Measurements from ENCODE around the gene SMIM7. TPM values are rescaled to one million over a fixed set of nuclear protein-coding genes. Genes with fewer than 3 reads are reported as not detected.

The SMIM7 gene
- total RNA-seq, 1 experiment from 2014 or later: 148 TPM

GRCh38 chr19:16607819-16608218 lies 52.1 kb downstream of the SMIM7 start:
- in situ Hi-C loops (cut with HindIII; ENCODE audit: low pct_unique_long_range_greater_than_20kb, low sequenced_read_pairs): no loop called here
- no peak for DNase-seq (ENCODE audit: low read depth)

GRCh38 chr19:16605553-16605994 lies 54.4 kb downstream of the SMIM7 start:
- DNase-seq (ENCODE audit: low read depth): no peak
- in situ Hi-C loops (cut with HindIII; ENCODE audit: low pct_unique_long_range_greater_than_20kb, low sequenced_read_pairs): no loop called here

- no peak for DNase-seq (ENCODE audit: low read depth)
- in situ Hi-C loops (cut with HindIII; ENCODE audit: low pct_unique_long_range_greater_than_20kb, low sequenced_read_pairs): no loop called here
Observed at GRCh38 chr19:16605115-16605514, 54.8 kb downstream of the SMIM7 start.

GRCh38 chr19:16604615-16605014 lies 55.3 kb downstream of the SMIM7 start:
- in situ Hi-C loops (cut with HindIII; ENCODE audit: low pct_unique_long_range_greater_than_20kb, low sequenced_read_pairs): no loop called here

GRCh38 chr19:16603090-16603489 lies 56.9 kb downstream of the SMIM7 start:
- no peak for DNase-seq (ENCODE audit: low read depth)
- in situ Hi-C loops (cut with HindIII; ENCODE audit: low pct_unique_long_range_greater_than_20kb, low sequenced_read_pairs): no loop called here

More at GRCh38 chr19:16604615-16605014, 55.3 kb downstream of the SMIM7 start:
- no peak for DNase-seq (ENCODE audit: low read depth)

GRCh38 chr19:16601378-16602052 lies 58.4 kb downstream of the SMIM7 start:
- DNase-seq (ENCODE audit: low read depth): no peak
- in situ Hi-C loops (cut with HindIII; ENCODE audit: low pct_unique_long_range_greater_than_20kb, low sequenced_read_pairs): no loop called here

GRCh38 chr19:16600824-16601223 lies 59.1 kb downstream of the SMIM7 start:
- DNase-seq (ENCODE audit: low read depth): no peak
- in situ Hi-C loops (cut with HindIII; ENCODE audit: low pct_unique_long_range_greater_than_20kb, low sequenced_read_pairs): no loop called here

GRCh38 chr19:16599655-16600346 lies 60.1 kb downstream of the SMIM7 start:
- in situ Hi-C loops (cut with HindIII; ENCODE audit: low pct_unique_long_range_greater_than_20kb, low sequenced_read_pairs): no loop called here

GRCh38 chr19:16598848-16599247 lies 61.1 kb downstream of the SMIM7 start:
- in situ Hi-C loops (cut with HindIII; ENCODE audit: low pct_unique_long_range_greater_than_20kb, low sequenced_read_pairs): no loop called here

More at GRCh38 chr19:16599655-16600346, 60.1 kb downstream of the SMIM7 start:
- DNase-seq (ENCODE audit: low read depth): no peak

GRCh38 chr19:16596399-16596798 lies 63.5 kb downstream of the SMIM7 start:
- in situ Hi-C loops (cut with HindIII; ENCODE audit: low pct_unique_long_range_greater_than_20kb, low sequenced_read_pairs): no loop called here
- DNase-seq (ENCODE audit: low read depth): no peak

More at GRCh38 chr19:16598848-16599247, 61.1 kb downstream of the SMIM7 start:
- DNase-seq (ENCODE audit: low read depth): no peak

Other genes with a start within 250 kb of the SMIM7 start
- gene EPS15L1, start 188.2 kb downstream of the SMIM7 start, total RNA-seq (2014; rRNA removed; shearing (Covaris generic); ENCODE audit: low replicate concordance): 31.1 and 33.9 TPM in 2 replicates
- gene CALR3, start 164.0 kb downstream of the SMIM7 start, total RNA-seq (2014; rRNA removed; shearing (Covaris generic); ENCODE audit: low replicate concordance): not detected in 2 replicates
- 9.7 and 23.3 TPM in 2 replicates for gene C19orf44, start 163.8 kb downstream of the SMIM7 start, total RNA-seq (2014; rRNA removed; shearing (Covaris generic); ENCODE audit: low replicate concordance)
- 1.3 and 2.6 TPM in 2 replicates for gene CHERP, start 117.7 kb downstream of the SMIM7 start, total RNA-seq (2014; rRNA removed; shearing (Covaris generic); ENCODE audit: low replicate concordance)
- gene SLC35E1, start 87.7 kb downstream of the SMIM7 start, total RNA-seq (2014; rRNA removed; shearing (Covaris generic); ENCODE audit: low replicate concordance): 28.4 and 36.5 TPM in 2 replicates
- 6.2 and 8.4 TPM in 2 replicates for gene MED26, start 31.9 kb downstream of the SMIM7 start, total RNA-seq (2014; rRNA removed; shearing (Covaris generic); ENCODE audit: low replicate concordance)
- 4.8 and 9.9 TPM in 2 replicates for gene TMEM38A, start 995 bp upstream of the SMIM7 start, total RNA-seq (2014; rRNA removed; shearing (Covaris generic); ENCODE audit: low replicate concordance)
- 0.09 TPM in 1 of 2 replicates, not detected in the other for gene NWD1, start 59.7 kb upstream of the SMIM7 start, total RNA-seq (2014; rRNA removed; shearing (Covaris generic); ENCODE audit: low replicate concordance)
- gene SIN3B, start 169.3 kb upstream of the SMIM7 start, total RNA-seq (2014; rRNA removed; shearing (Covaris generic); ENCODE audit: low replicate concordance): 13.3 and 21.9 TPM in 2 replicates
- 2.3 and 5.0 TPM in 2 replicates for gene F2RL3, start 228.9 kb upstream of the SMIM7 start, total RNA-seq (2014; rRNA removed; shearing (Covaris generic); ENCODE audit: low replicate concordance)